IPS-18c (cell line): ENCODE measurements around the gene IARS2.
"Not testable (repeated sequence)": the region's sequence is repeated elsewhere in the genome, so short reads cannot be mapped to it uniquely, and the experiment has no call there.

Experiments used
- H3K4me3 ChIP-seq: 2 replicates; pipeline ENCODE4 v1.7.0; 2013; ENCODE audit warnings: low read depth, mild to moderate bottlenecking, low read length, moderate library complexity; ENCODE audit not compliant: insufficient read depth
- H3K9me3 ChIP-seq: one replicate; pipeline ENCODE4 v1.6.1; 2013; ENCODE audit warnings: mild to moderate bottlenecking, low read length, moderate library complexity; ENCODE audit not compliant: control insufficient read depth, insufficient read depth

IARS2 gene

DNA sequence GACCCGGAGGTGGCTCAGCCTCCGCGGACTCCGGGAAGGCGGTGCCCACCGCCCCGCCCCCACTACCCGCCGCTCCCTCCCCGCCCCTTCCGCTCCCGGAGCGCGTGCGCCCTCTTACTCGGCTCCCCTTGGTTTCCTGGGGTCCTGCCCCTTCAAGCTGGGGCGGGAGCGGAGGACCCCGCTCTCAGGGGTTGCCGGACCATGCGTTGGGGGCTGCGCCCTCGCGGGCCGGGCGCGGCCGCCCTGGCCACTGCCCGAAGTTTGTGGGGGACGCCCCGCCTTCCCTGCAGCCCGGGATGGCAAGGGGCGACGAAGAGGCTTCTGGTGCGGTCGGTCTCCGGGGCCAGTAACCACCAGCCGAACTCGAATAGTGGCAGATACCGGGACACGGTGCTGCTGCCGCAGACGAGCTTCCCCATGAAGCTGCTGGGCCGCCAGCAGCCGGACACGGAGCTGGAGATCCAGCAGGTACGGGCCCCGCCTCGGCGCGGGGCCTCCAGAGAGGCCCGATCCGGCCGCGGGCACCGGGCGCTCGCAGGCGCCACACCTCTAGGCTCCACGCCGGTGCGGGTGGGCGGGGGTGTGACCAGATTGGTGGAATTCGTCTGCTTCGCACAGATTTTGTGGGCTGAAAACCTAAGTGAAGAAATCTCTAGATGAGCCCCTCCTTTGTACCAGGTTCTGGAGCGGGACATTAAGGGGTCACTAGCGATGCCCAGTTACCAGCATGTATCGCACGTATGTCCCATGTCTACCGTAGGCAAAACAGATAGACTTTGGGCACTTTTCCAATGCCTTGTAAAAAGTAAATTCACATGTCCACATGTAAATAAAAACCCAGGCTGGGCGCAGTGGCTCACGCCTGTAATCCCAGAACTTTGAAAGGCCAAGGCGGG is at the start of gene IARS2:
IARS2 (plus strand) TSS at position 117 of the 896 bp plus-strand sequence; CDS start at position 202, 85 bp downstream.
- H3K4me3 ChIP-seq = peak within 1 kb of the TSS; percentile 98
- H3K9me3 ChIP-seq = no peaks in the 10 kb centered on the region

DNA sequence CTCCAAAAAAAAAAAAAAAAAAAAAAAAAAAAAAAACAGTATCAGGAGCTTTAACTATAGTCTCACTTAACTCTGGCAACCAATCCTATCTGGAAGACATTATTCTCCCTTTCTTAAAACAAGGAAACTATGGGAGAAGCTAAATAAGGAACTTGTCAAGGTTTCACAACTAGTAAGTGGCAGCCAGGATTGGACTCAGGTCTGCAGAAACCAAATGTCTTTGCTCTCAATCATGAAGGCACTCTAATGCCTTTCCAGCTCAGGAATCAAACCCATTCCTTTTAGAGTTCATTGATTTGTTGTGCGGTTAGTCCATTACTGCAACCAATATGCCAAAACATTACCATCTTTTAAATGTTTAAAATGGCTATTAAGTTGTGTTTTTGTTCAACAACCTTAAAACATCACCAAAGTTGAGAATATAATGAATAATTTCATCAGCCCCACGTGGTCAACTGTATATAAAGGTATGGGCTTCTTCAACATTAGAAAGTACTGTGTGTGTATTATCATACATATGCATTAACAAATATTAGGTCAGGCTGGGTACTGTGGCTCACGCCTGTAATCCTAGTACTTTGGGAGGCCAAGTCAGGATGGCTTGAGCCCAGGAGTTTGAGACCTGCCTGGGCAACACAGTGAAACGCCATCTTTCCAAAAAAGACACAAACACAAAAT is 49.1 kb upstream of the IARS2 start:
- Histone ChIP-seq H3K9me3 (peaks cover 4% of the 10 kb centered on the region), H3K4me3 (peak overlapping the region; percentile 96; the same call in 1 of the 2 replicates)

- H3K4me3 ChIP-seq = peak overlapping the region; percentile 96
- H3K9me3 ChIP-seq = peaks cover 4% of the 10 kb centered on the region
Measured at GRCh38 chr1:220045356-220046051, 48.4 kb upstream of the IARS2 start.

DNA sequence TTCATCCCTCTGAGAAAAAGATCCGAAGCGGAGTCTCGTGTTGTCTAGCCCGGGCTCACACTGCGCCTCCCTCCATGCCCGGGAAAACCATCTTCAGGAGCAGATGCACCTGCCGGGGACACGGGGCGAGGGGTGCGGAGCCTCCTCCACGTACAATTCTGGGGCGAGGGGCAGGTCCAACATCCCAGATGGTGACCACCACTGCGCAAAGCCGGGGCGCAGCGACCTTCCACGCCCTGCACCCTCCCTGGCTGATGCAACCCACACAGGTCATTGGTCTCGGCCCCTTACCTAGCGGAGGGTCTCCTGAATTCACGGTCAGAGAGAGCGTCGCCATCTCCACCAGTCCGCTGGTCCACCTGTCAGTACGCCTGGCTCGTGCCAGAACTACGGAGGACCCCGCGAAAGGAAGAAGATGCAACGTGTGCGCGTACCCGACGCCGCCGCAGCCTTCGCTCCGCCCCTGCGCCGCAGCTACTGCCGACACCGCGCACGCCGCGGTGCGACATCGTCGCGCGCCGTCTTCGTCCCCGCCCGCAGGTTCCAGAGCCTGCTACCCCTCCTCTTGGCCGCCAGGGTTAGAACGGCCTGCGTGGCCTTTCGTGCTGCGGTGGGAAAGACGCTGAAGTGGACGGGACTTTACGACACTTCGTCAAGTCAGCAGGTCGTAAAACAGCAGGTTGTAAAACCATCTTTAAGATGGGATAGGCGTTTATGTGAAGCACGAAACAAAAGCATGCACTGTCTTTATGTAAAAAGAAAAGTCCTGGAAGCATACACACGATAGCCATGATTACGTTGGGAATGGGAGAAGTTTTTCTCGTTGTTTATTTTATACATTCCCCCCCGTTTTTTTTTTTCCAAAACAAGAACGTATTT is 47.6 kb upstream of the IARS2 start, which contains the start of gene EPRS1:
EPRS1 (minus strand) TSS at position 454 of the 879 bp plus-strand sequence; CDS start at position 337, 117 bp downstream.
- peaks cover 2% of the 10 kb centered on the region for H3K9me3 ChIP-seq
- peak within 1 kb of the TSS; percentile 96 for H3K4me3 ChIP-seq

DNA sequence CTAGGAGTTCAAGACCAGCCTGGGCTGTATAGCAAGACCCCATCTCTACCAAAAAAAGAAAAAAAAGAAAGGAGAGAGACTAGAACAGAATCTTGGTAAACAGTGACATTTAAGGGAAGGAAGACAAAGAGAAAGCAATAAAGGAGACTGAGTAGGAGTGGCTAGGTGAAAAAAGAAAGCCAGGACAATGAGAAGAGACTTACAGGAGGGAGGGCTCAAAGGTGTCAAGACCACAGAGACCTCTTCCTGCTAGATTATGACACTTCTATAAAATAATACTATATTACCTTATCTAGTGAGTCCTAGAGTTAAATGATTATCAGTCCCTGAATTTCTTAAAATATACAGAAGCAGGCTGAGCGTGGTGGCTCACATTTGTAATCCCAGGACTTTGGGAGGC is 37.6 kb upstream of the IARS2 start:
- Histone ChIP-seq H3K4me3 (no peak overlapping the region), H3K9me3 (no peaks in the 10 kb centered on the region)

- Histone ChIP-seq H3K4me3 (no peak overlapping the region), H3K9me3 (no peaks in the 10 kb centered on the region)
Measured at GRCh38 chr1:220060876-220061275, 33.1 kb upstream of the IARS2 start.

DNA sequence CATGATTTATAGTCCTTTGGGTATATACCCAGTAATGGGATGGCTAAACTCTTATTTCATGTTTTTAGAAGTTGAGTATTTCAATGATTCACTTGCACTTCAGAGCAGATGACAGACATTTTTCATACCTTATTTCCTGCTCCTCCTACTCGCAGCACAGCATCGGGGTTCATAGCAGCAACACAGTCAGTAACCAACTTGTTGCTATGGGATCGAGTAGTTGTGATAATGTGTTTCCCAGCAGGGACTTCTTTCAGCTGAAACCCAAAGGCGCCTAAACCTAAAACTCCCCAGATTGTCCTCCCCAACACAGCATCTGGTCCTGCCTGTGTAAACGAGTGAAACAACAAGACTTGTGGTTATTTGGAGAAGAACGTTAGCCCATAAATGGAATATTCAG is 31.3 kb upstream of the IARS2 start:
- Histone ChIP-seq H3K9me3 (no peaks in the 10 kb centered on the region), H3K4me3 (no peak overlapping the region)

DNA sequence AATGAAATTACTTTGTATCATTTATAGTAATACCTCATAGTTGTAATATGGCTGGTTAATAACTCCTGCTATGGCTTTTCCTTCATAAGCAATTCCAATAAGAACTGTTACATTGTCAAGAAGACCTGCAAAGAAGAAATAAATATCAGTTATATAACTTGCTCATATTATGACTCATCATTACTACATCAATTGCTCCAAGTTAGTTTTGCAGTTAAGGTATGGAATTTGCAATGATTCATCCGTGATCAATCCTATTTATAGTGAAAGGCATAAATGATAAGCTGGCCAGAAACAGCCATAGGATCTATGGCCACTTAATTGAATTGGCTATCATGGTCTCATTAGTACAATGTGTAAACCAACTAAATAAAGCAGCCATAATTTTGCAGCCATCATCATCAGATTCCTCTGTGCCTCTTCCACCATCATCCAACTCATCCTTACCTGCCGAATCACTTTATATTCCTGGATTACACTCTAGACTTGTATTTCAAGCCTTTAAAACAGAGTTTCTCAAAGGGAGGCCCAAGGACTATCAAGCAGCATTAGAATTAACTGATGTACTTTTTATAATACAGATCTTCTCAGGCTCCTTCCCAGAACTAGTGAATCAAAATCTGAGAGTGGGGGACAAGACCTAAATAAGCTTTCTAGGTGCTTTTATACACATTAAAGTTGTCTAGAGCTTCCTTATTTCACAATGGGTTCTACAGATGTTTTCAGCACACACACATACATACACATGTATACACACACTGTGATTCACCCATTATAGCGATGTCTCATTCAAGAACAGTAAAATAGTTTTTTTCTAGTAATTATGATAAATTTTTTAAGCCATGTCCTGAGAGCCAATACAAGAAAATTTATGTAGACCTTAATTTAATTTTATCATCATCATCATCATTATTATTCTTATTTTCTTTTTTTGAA is 26.4 kb upstream of the IARS2 start:
- no peaks in the 10 kb centered on the region for H3K9me3 ChIP-seq
- no peak overlapping the region for H3K4me3 ChIP-seq

DNA sequence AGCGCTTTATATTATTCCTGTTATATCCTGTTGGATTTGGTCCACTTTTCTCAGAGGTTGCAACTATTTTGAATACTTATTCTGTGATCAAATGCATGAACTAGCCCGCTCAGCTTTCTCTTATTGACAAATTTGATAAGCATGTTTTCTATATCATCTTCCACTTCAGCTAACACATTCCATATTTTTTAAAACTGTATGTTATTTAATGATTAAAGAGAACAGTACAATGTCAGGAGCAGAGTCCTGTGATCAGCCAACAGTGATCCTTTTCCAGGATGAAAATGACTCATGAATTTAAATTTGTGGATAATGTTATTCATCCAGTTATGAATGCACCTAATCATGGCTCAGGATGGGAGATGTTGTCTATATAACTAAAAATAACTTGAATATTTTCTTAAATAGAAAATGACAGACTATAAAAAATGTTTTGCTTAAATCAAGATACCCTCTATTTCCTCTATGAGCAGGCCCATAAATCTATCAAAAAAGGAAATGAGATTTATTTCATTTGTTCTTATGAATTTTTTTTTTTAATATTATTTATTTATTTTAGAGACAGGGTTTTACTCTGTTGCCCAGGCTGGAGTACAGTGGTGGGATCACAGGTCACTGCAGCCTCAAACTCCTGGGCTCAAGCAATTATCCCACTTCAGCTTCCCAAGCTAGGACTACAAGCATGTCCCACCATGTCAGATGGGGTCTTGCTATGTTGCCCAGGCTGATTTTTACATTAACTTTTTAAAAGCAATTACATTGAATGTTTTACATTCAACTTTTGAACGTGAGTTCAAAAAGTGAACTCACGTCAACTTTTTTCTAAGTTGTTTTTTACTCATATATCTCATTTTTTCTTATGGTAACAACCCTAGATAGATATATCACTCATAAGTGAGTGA is 16.8 kb upstream of the IARS2 start:
- Histone ChIP-seq H3K4me3 (no peak overlapping the region), H3K9me3 (no peaks in the 10 kb centered on the region)

DNA sequence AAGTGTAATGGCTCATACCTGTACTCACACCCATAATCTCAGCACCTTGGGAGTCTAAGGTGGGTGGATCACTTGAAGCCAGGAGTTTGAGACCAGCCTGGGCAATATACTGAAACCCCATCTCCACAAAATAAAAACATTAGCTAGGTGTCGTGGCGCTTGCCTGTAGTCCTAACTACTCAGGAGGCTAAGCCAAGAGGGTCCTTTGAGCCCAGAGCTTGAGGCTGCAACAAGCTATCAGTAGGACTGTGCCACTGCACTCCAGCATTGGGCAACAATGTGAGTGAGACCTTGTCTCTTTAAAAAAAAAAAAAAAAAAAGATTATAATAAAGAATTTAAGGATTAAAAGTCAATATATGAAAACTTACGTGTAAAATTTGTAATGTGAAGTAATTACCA is 16.0 kb upstream of the IARS2 start:
- Histone ChIP-seq H3K4me3 (no peak overlapping the region), H3K9me3 (no peaks in the 10 kb centered on the region)

DNA sequence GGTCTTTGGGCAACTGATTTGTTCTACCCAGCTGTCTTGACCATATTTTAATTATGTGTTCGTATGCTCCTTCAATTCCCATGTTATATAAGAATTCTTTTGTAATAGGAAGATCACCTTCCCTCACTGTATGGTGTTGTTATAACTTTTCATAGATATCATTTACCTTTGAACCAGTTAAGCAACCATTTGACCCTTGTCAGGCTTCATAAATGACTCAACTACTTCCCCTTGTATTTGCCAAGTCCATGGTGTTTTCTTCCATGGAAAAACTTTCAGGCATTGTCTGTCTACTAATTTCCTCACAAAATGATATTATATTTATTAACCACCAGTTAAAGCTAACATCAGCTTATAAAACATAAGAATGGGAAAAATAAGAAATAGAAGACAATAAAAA is 9.5 kb upstream of the IARS2 start:
- H3K9me3 ChIP-seq = no peaks in the 10 kb centered on the region
- H3K4me3 ChIP-seq = no peak overlapping the region

GRCh38 chr1:220086261-220086686 is 7.7 kb upstream of the IARS2 start:
- H3K9me3 ChIP-seq, H3K4me3 ChIP-seq: not testable (repeated sequence)

DNA sequence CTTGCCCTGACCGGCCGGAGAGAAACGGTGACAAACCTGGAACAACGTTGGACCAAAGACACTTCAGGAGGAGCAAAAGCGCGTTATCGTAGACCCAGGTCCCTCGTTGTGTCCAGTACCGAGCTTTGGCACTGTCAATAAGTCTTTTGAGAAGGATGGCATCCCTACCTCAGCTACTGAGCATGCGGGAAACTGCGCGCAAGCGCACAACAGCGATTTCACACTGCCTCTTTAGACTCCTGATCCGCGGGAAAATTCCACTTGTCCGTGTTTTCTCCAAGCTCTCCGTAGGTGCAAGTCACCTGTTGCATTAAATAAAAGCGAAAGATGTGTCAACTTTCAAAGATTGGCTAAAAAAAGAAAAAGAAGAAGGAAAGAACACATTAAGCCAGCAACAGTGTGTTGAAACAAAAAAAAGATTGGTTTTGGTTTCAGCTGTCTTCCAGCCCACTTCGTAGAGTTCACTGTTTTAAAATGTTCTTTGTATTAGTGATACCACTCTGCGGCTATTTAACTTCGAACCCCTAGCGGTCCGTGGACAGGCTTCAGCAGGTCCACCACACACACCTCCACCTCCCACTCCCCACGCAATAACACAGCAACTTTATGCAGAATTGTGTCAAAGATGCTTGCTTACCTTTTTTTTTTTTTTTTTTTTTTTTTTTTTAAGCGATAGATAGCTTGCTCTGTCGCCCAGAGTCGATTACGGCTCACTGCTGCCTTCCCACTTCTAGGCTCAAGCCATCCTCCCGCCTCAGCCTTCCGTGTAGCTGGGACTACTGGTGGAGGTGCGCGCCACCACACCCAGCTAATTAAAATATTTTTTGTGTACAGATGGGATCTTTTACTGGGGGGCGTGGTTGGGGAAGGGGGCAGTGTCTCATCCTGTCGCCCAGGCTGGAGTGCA is 4.0 kb upstream of the IARS2 start, which contains the start of gene BPNT1:
BPNT1 (minus strand) TSS at position 139 of the 907 bp plus-strand sequence. CDS start 9,942 bp downstream, outside the sequence.
- H3K4me3 ChIP-seq = peak within 1 kb of the TSS; percentile 49
- H3K9me3 ChIP-seq = no peaks in the 10 kb centered on the region

GRCh38 chr1:220092694-220093093 is 1.2 kb upstream of the IARS2 start:
- H3K4me3 ChIP-seq = no peak overlapping the region
- no peaks in the 10 kb centered on the region for H3K9me3 ChIP-seq
